ENCODE results near the gene KRT10.

The KRT10 gene

GRCh38 chr17:40827746-40828453, 5.5 kb upstream of the KRT10 start (continued):
- TF ChIP-seq ZNF121 (tag by site-specific recombination; IDR thresholded peaks at IDR 0.05) (no peak), TSHZ1 (tag by site-specific recombination; IDR thresholded peaks at IDR 0.05; ENCODE audit: borderline replicate concordance) (peak; percentile 98), ZNF354C (tag by site-specific recombination; IDR thresholded peaks at IDR 0.05; ENCODE audit: borderline replicate concordance, low read depth) (no peak), ZSCAN5A (tag by site-specific recombination; IDR thresholded peaks at IDR 0.05) (peak; percentile 76; the same call in 1 of the 2 replicates), ZNF555 (tag by site-specific recombination; conservative IDR thresholded peaks at IDR 0.05) (no peak), KLF17 (tag by site-specific recombination; IDR thresholded peaks at IDR 0.05) (peak; percentile 91), TCF7L2 (IDR thresholded peaks at IDR 0.05; ENCODE audit: borderline replicate concordance, low read depth, low read length) (peak; percentile 76; the same call in 1 of the 2 replicates), ZNF239 (tag by site-specific recombination; IDR thresholded peaks at IDR 0.05) (no peak), KLF1 (tag by site-specific recombination; IDR thresholded peaks at IDR 0.05) (peak; percentile 38; the same call in 1 of the 2 replicates), ZNF580 (tag by site-specific recombination; IDR thresholded peaks at IDR 0.05) (0 out of 2 replicates have a peak, but pooled peaks have one; percentile 42), HOXA7 (CRISPR knock-in tag; IDR thresholded peaks at IDR 0.05; ENCODE audit: borderline replicate concordance) (no peak), SCRT2 (tag by site-specific recombination; IDR thresholded peaks at IDR 0.05) (peak; percentile 37; the same call in 1 of the 2 replicates), ZNF335 (tag by site-specific recombination; conservative IDR thresholded peaks at IDR 0.05) (peak; percentile 79), PRDM6 (tag by site-specific recombination; IDR thresholded peaks at IDR 0.05) (peak; percentile 88), ZNF600 (tag by site-specific recombination; IDR thresholded peaks at IDR 0.05) (peak; percentile 92), ZNF518A (tag by site-specific recombination; conservative IDR thresholded peaks at IDR 0.05; ENCODE audit: low read depth) (peak; percentile 54), ZNF571 (tag by site-specific recombination; IDR thresholded peaks at IDR 0.05) (no peak), ZNF26 (tag by site-specific recombination; IDR thresholded peaks at IDR 0.05) (no peak), ZNF513 (tag by site-specific recombination; IDR thresholded peaks at IDR 0.05) (peak; percentile 26; the same call in 1 of the 2 replicates), KLF7 (tag by site-specific recombination; IDR thresholded peaks at IDR 0.05; ENCODE audit: borderline replicate concordance) (no peak)

All from HEK293 (cell line).